SK-N-MC (cell line): ENCODE measurements around the gene KRTAP26-1.

Source experiments
- EZH2 ChIP-seq: fragments of 200-600 bp; sonication (generic); IDR thresholded peaks from one replicate; pipeline ENCODE4 v1.6.1; 2017; ENCODE audit warnings: antibody characterized with exemption
- FOXP2 ChIP-seq: optimal IDR thresholded peaks from 2 replicates; pipeline ENCODE3; 2011; ENCODE audit warnings: mild to moderate bottlenecking, moderate library complexity; ENCODE audit not compliant: insufficient read depth; ENCODE audit errors: extremely low read length, control extremely low read depth
- POLR2AphosphoS5 ChIP-seq: IDR thresholded peaks from 2 replicates; pipeline ENCODE4 v1.6.1; 2012; ENCODE audit warnings: mild to moderate bottlenecking, low read depth, low read length, borderline replicate concordance

DNA sequence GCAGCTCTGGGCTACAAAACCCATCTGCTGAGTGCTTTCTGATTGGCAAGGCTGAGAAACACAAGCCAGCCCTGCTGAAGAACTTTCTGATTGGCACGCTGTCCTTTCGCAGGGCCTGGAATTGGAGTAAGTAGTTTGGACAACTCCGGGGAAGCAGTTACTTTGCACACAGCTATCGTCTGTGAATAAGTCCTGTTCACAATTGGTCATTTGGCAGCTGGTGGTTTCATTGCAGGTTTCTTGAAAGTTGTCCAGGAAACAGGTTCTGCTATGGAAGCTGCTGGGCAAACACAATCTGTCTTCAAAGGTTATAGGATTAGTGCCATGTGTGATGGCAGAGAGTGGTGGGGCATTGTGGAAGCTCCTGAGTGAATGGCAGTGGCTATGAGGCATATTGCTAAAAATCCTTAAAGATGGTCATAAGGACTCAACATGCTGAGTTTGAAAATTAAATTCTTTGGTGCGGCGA is 17.2 kb upstream of the KRTAP26-1 start, which contains the start of gene KRTAP27-1:
- TF ChIP-seq EZH2 (no peak), POLR2AphosphoS5 (no peak), FOXP2 (no peak)
